ENCODE measurements around the gene CASP8. TPM values are rescaled to one million over a fixed set of nuclear protein-coding genes. Genes with fewer than 3 reads are reported as not detected.

Gene CASP8
- total and polyA plus RNA-seq, 9 of the 15 experiments (the other 6 are each of a cell fraction or from before 2014, with no cell fraction given), result 10.2 to 31.4 (median 19.4) TPM

DNA sequence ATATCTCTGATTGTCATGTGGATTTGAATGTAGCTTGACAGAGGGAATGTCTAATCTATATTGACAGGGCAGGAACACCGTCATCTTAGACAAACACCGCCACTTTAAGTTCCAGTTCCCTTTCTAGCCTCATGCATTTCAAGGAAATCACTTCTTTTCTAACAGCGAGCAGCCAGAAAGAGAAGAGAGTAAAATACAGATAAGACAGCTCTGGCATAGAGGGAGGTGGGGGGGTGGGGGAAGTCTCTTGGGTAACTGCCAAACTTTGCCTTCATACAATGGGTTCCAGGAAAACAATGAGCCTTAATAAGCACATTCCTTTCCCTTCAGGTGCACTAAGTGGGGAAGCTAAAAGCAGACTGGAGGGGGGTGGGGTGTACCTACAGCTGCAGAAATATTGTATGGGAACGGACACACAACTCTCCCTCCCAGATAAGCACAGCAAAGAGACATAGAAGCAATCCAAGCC, 40.2 kb upstream of the CASP8 start (continued):
- peak; percentile 92 for TF ChIP-seq ARID1B (IDR thresholded peaks at IDR 0.05)
- TF ChIP-seq HDAC2 (IDR thresholded peaks at IDR 0.05), result peak; percentile 78
- no peak for TF ChIP-seq ZNF274 (IDR thresholded peaks at IDR 0.05; ENCODE audit: borderline replicate concordance, low read depth, low read length)
- TF ChIP-seq ZFP1 (CRISPR knock-in tag; IDR thresholded peaks at IDR 0.05), result no peak
- TF ChIP-seq ZKSCAN3 (CRISPR knock-in tag; IDR thresholded peaks at IDR 0.05), result no peak
- TF ChIP-seq, protein P1, sequence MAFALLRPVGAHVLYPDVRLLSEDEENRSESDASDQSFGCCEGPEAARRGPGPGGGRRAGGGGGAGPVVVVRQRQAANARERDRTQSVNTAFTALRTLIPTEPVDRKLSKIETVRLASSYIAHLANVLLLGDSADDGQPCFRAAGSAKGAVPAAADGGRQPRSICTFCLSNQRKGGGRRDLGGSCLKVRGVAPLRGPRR (CRISPR knock-in tag; IDR thresholded peaks at IDR 0.05), result no peak
- no peak for TF ChIP-seq SRF (CRISPR knock-in tag; IDR thresholded peaks at IDR 0.05)
- TF ChIP-seq CBX3 (IDR thresholded peaks at IDR 0.05; ENCODE audit: borderline replicate concordance in 1 of 2, low read length in 2 of 2), result 0 out of 3 replicates have a peak, but pooled peaks of 1 of the 2 experiments have one; percentile 44
- TF ChIP-seq, protein P2, sequence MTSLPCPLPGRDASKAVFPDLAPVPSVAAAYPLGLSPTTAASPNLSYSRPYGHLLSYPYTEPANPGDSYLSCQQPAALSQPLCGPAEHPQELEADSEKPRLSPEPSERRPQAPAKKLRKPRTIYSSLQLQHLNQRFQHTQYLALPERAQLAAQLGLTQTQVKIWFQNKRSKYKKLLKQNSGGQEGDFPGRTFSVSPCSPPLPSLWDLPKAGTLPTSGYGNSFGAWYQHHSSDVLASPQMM (CRISPR knock-in tag; IDR thresholded peaks at IDR 0.05), result no peak
- no peak for TF ChIP-seq PHF20 (IDR thresholded peaks at IDR 0.05; ENCODE audit: partially characterized antibody)
- TF ChIP-seq, protein P3, sequence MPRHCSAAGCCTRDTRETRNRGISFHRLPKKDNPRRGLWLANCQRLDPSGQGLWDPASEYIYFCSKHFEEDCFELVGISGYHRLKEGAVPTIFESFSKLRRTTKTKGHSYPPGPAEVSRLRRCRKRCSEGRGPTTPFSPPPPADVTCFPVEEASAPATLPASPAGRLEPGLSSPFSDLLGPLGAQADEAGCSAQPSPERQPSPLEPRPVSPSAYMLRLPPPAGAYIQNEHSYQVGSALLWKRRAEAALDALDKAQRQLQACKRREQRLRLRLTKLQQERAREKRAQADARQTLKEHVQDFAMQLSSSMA (CRISPR knock-in tag; IDR thresholded peaks at IDR 0.05), result no peak
- TF ChIP-seq, protein P4, sequence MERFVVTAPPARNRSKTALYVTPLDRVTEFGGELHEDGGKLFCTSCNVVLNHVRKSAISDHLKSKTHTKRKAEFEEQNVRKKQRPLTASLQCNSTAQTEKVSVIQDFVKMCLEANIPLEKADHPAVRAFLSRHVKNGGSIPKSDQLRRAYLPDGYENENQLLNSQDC (CRISPR knock-in tag; IDR thresholded peaks at IDR 0.05), result no peak
- peak; percentile 78; the same call in 1 of the 2 replicates for TF ChIP-seq ZEB2 (IDR thresholded peaks at IDR 0.05)
- no peak for TF ChIP-seq SMC3 (conservative IDR thresholded peaks at IDR 0.05; ENCODE audit: insufficient read depth, low read depth, low read length)
- no peak for TF ChIP-seq ZNF507 (tag; conservative IDR thresholded peaks at IDR 0.05)
- TF ChIP-seq, protein P5, sequence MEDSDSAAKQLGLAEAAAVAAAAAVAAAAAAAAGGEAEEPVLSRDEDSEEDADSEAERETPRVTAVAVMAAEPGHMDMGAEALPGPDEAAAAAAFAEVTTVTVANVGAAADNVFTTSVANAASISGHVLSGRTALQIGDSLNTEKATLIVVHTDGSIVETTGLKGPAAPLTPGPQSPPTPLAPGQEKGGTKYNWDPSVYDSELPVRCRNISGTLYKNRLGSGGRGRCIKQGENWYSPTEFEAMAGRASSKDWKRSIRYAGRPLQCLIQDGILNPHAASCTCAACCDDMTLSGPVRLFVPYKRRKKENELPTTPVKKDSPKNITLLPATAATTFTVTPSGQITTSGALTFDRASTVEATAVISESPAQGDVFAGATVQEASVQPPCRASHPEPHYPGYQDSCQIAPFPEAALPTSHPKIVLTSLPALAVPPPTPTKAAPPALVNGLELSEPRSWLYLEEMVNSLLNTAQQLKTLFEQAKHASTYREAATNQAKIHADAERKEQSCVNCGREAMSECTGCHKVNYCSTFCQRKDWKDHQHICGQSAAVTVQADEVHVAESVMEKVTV (CRISPR knock-in tag; IDR thresholded peaks at IDR 0.05), result no peak
- no peak for TF ChIP-seq RBM39 (optimal IDR thresholded peaks at IDR 0.05; ENCODE audit: low read depth, low read length)
- TF ChIP-seq HNRNPK (IDR thresholded peaks at IDR 0.05; ENCODE audit: low read depth, low read length, poor library complexity, severe bottlenecking), result no peak
- TF ChIP-seq, protein P6, sequence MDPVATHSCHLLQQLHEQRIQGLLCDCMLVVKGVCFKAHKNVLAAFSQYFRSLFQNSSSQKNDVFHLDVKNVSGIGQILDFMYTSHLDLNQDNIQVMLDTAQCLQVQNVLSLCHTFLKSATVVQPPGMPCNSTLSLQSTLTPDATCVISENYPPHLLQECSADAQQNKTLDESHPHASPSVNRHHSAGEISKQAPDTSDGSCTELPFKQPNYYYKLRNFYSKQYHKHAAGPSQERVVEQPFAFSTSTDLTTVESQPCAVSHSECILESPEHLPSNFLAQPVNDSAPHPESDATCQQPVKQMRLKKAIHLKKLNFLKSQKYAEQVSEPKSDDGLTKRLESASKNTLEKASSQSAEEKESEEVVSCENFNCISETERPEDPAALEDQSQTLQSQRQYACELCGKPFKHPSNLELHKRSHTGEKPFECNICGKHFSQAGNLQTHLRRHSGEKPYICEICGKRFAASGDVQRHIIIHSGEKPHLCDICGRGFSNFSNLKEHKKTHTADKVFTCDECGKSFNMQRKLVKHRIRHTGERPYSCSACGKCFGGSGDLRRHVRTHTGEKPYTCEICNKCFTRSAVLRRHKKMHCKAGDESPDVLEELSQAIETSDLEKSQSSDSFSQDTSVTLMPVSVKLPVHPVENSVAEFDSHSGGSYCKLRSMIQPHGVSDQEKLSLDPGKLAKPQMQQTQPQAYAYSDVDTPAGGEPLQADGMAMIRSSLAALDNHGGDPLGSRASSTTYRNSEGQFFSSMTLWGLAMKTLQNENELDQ (CRISPR knock-in tag; IDR thresholded peaks at IDR 0.05; ENCODE audit: borderline replicate concordance), result no peak
- TF ChIP-seq LARP7 (IDR thresholded peaks at IDR 0.05), result no peak
- no peak for TF ChIP-seq RBM15 (IDR thresholded peaks at IDR 0.05; ENCODE audit: insufficient read depth, low read length)
- no peak for TF ChIP-seq FOXP1 (CRISPR knock-in tag; IDR thresholded peaks at IDR 0.05)
- TF ChIP-seq TEAD1 (CRISPR knock-in tag; IDR thresholded peaks at IDR 0.05), result no peak
- TF ChIP-seq SAFB2 (IDR thresholded peaks at IDR 0.05; ENCODE audit: borderline replicate concordance, low read depth, low read length, severe bottlenecking), result no peak
